SK-N-SH (cell line): ENCODE data around the gene CDCP2. TPM values are rescaled to one million over a fixed set of nuclear protein-coding genes. Genes with fewer than 3 reads are reported as not detected.

Source experiments
- CTCF ChIA-PET: fragments of 300-600, 350-600 bp; formaldehyde crosslinking; extraction: SDS; loops from one replicate; lab custom pipeline; 2021; lab: Yijun Ruan, JAX
- POLR2A ChIA-PET: fragments of 350-600 bp; sonication (Branson Sonifier 250); formaldehyde crosslinking; extraction: SDS; loops from one replicate; lab custom pipeline; 2020; ENCODE audit warnings: antibody characterized with exemption, inconsistent platforms; lab: Yijun Ruan, JAX
- DNase-seq: peaks from one replicate; pipeline ENCODE4 v3.0.0; 2012
- H2AFZ ChIP-seq: fragments of 200-600 bp; sonication (generic); 2 replicates; pipeline ENCODE4 v1.8.1; 2016; ENCODE audit warnings: antibody characterized with exemption, mild to moderate bottlenecking, low read depth
- H3F3A ChIP-seq: fragments of 200-600 bp; sonication (generic); replicated peaks from 2 replicates; pipeline ENCODE3; 2016; ENCODE audit warnings: antibody characterized with exemption, mild to moderate bottlenecking; ENCODE audit not compliant: insufficient read depth
- H3K27ac ChIP-seq, 2 experiments: fragments of 200-500 bp in 1 of 2; fragments of 200-600 bp in 1 of 2; sonication (Bioruptor generic) in 1 of 2; sonication (generic), shearing (Covaris generic) in 1 of 2; 2 replicates each; pipeline versions ENCODE4 v1.5.1 to v1.6.1; 2014 to 2016; ENCODE audit warnings: low read depth in 2 of 2, inconsistent platforms in 1 of 2, low read length in 1 of 2, mild to moderate bottlenecking in 1 of 2, mixed read lengths in 1 of 2
- H3K27me3 ChIP-seq: fragments of 200-600 bp; sonication (generic), shearing (Covaris generic); 2 replicates; pipeline ENCODE4 v1.6.1; 2016; ENCODE audit warnings: mixed run types; ENCODE audit not compliant: insufficient read depth
- H3K36me3 ChIP-seq, 2 experiments: fragments of 200-500 bp in 1 of 2; fragments of 200-600 bp in 1 of 2; sonication (Bioruptor generic) in 1 of 2; sonication (generic) in 1 of 2; replicated peaks in 1 of 2; 2 replicates each; pipeline versions ENCODE3 to v1.5.1; 2014 to 2016; ENCODE audit warnings: low read length in 1 of 2, mild to moderate bottlenecking in 1 of 2; ENCODE audit not compliant: insufficient read depth in 2 of 2, control insufficient read depth in 1 of 2
- H3K4me1 ChIP-seq, 2 experiments: fragments of 200-500 bp in 1 of 2; fragments of 200-600 bp in 1 of 2; sonication (Bioruptor generic) in 1 of 2; sonication (generic), shearing (Covaris generic) in 1 of 2; 2 replicates each; pipeline versions ENCODE4 v1.5.1 to v1.6.1; 2014 to 2016; ENCODE audit warnings: low read depth in 1 of 2, low read length in 1 of 2, mixed run types in 1 of 2; ENCODE audit not compliant: insufficient read depth in 2 of 2, control insufficient read depth in 1 of 2
- H3K4me2 ChIP-seq: fragments of 200-600 bp; sonication (generic), shearing (Covaris generic); 2 replicates; pipeline ENCODE4 v1.6.1; 2017; ENCODE audit warnings: mixed run types
- H3K4me3 ChIP-seq, 2 experiments: fragments of 200-500 bp in 1 of 2; fragments of 200-600 bp in 1 of 2; sonication (Bioruptor generic) in 1 of 2; sonication (generic), shearing (Covaris generic) in 1 of 2; 2 replicates each; pipeline versions ENCODE4 v1.5.1 to v1.8.1; 2014 to 2016; ENCODE audit warnings: low read depth in 2 of 2, inconsistent platforms in 1 of 2, low read length in 1 of 2, mild to moderate bottlenecking in 1 of 2, mixed read lengths in 1 of 2, moderate library complexity in 1 of 2
- H3K79me2 ChIP-seq: fragments of 200-600 bp; sonication (generic); 2 replicates; pipeline ENCODE4 v1.8.1; 2017; ENCODE audit warnings: mild to moderate bottlenecking; ENCODE audit not compliant: insufficient read depth
- H3K9ac ChIP-seq: fragments of 200-600 bp; sonication (generic); 2 replicates; pipeline ENCODE4 v1.6.1; 2017; ENCODE audit warnings: mixed run types
- H3K9me2 ChIP-seq: fragments of 200-600 bp; sonication (generic); 2 replicates; pipeline ENCODE4 v1.6.1; 2017; ENCODE audit warnings: mixed run types
- H3K9me3 ChIP-seq: fragments of 200-600 bp; sonication (generic); 2 replicates; pipeline ENCODE4 v1.6.1; 2017; ENCODE audit warnings: mixed run types, mild to moderate bottlenecking, moderate library complexity
- H4K20me1 ChIP-seq: fragments of 200-600 bp; sonication (generic); 2 replicates; pipeline ENCODE4 v1.6.1; 2017; ENCODE audit warnings: mild to moderate bottlenecking, mixed run types; ENCODE audit not compliant: insufficient read depth
- CHD2 ChIP-seq: fragments of 150-350 bp; IDR thresholded peaks from 2 replicates; pipeline ENCODE4 v1.6.1; 2018; ENCODE audit warnings: low read length; ENCODE audit not compliant: partially characterized antibody
- FOSL2 ChIP-seq: IDR thresholded peaks from 2 replicates; pipeline ENCODE4 v1.4.0; 2012; ENCODE audit warnings: low read depth, mild to moderate bottlenecking, moderate library complexity, borderline replicate concordance
- NFIC ChIP-seq: IDR thresholded peaks from 2 replicates; pipeline ENCODE4 v1.4.0; 2012; ENCODE audit warnings: borderline replicate concordance
- SMC3 ChIP-seq: IDR thresholded peaks from 2 replicates; pipeline ENCODE4 v1.6.1; 2012; ENCODE audit warnings: low read depth, low read length, improper control_type of control experiment
- TAF1 ChIP-seq: IDR thresholded peaks from 2 replicates; pipeline ENCODE4 v1.6.1; 2012; ENCODE audit warnings: low read depth, mild to moderate bottlenecking, low read length, moderate library complexity, borderline replicate concordance
- TCF12 ChIP-seq: IDR thresholded peaks from 2 replicates; pipeline ENCODE4 v1.4.0; 2012
- USF1 ChIP-seq: IDR thresholded peaks from 2 replicates; pipeline ENCODE4 v1.4.0; 2012; ENCODE audit warnings: low read depth, borderline replicate concordance
- USF2 ChIP-seq: fragments of 150-350 bp; IDR thresholded peaks from 2 replicates; pipeline ENCODE4 v1.6.1; 2017; ENCODE audit warnings: antibody characterized with exemption, low read length, low read depth, borderline replicate concordance
- WGBS: methylation state at CpG from one replicate; pipeline ENCODE4 v1.1.6; 2017; ENCODE audit warnings: low lambda C conversion rate; 5-methylcytosine and 5-hydroxymethylcytosine counted together
- polyA plus RNA-seq, 3 experiments: library from polyadenylated mRNA; depleted of rRNA; stranded (reverse); fragments of >200 nt; gene quantifications; 2 replicates each; pipeline ENCODE4 v1.2.3, GENCODE V29; 2012

The CDCP2 gene
- polyA plus RNA-seq, 1 of the 3 experiments (the other 2 are of a cell fraction) = not detected

GRCh38 chr1:54136963-54137533 is 15.8 kb downstream of the CDCP2 start:
- no peaks in the 10 kb centered on the region for H3K27me3 ChIP-seq
- H3K4me3 ChIP-seq = no peak overlapping the region
- H4K20me1 ChIP-seq = no peaks in the 10 kb centered on the region
- ChIA-PET CTCF (interaction anchor here (2.5 to 5.8 kb wide), 2 partner anchors 14 to 352 kb away, joined by 8 to 37 read pairs; no protein-coding TSS in a partner anchor), POLR2A (interaction anchor here (1.2 kb wide), 1 partner anchor 86 kb away, joined by 3 read pairs; no protein-coding TSS in a partner anchor)
- H3K9ac ChIP-seq = no peak overlapping the region
- no peak overlapping the region; a peak in 1 of 4 replicates for H3K27ac ChIP-seq
- TF ChIP-seq TCF12 = no peak
- TF ChIP-seq FOSL2 = no peak
- TF ChIP-seq NFIC = peak; percentile 24; the same call in 1 of the 2 replicates
- H3K9me2 ChIP-seq = no peaks in the 10 kb centered on the region
- WGBS = 92% methylated on average over 6 of the region's 7 CpGs
- DNase-seq = no peak
- H3K4me2 ChIP-seq = peak overlapping the region; percentile 26; the same call in 1 of the 2 replicates
- no peaks in the 10 kb centered on the region for H3K36me3 ChIP-seq
- H3K79me2 ChIP-seq = no peaks in the 10 kb centered on the region
- no peaks in the 10 kb centered on the region for H3K9me3 ChIP-seq
- no peaks in the 10 kb centered on the region for H3F3A ChIP-seq
- peaks cover 0 to 28% of the 10 kb centered on the region in 2 experiments; a peak in 2 of 4 replicates for H3K4me1 ChIP-seq
- H2AFZ ChIP-seq = peak overlapping the region; percentile 18; the same call in 1 of the 2 replicates

GRCh38 chr1:54136269-54136896 is 16.4 kb downstream of the CDCP2 start:
- WGBS = 100% methylated on average over 5 of the region's 17 CpGs
- no peak overlapping the region for H3K9ac ChIP-seq

More at GRCh38 chr1:54136269-54136896, 16.4 kb downstream of the CDCP2 start:
- H3K79me2 ChIP-seq = no peaks in the 10 kb centered on the region
- H3K36me3 ChIP-seq = no peaks in the 10 kb centered on the region
- no peaks in the 10 kb centered on the region for H3K9me2 ChIP-seq
- TF ChIP-seq CHD2 (no peak), USF1 (no peak), USF2 (no peak), TAF1 (no peak), SMC3 (no peak)
- no peak overlapping the region for H3K4me3 ChIP-seq
- no peak for DNase-seq
- no peaks in the 10 kb centered on the region for H3K27me3 ChIP-seq
- H3K4me1 ChIP-seq = peaks cover 0 to 28% of the 10 kb centered on the region in 2 experiments; a peak in 2 of 4 replicates
- peak overlapping the region; percentile 12; the same call in 1 of the 2 replicates for H2AFZ ChIP-seq
- no peaks in the 10 kb centered on the region for H4K20me1 ChIP-seq
- no peak overlapping the region for H3K4me2 ChIP-seq
- CTCF ChIA-PET = interaction anchor here (2.5 to 5.8 kb wide), 2 partner anchors 13 to 353 kb away, joined by 8 to 37 read pairs; no protein-coding TSS in a partner anchor
- H3K9me3 ChIP-seq = no peaks in the 10 kb centered on the region
- H3F3A ChIP-seq = no peaks in the 10 kb centered on the region
- no peak overlapping the region for H3K27ac ChIP-seq
- POLR2A ChIA-PET = no interaction called here
